Measurements from ENCODE around the gene ZNF25.

GRCh38 chr10:38007551-38007950 is 31.1 kb upstream of the ZNF25 start:
- TF ChIP-seq CTCF (conservative IDR thresholded peaks at IDR 0.05; ENCODE audit: low read depth in 2 of 2) (no peak), EZH2 (IDR thresholded peaks at IDR 0.05; ENCODE audit: low read depth, unreplicated experiment) (no peak), POLR2AphosphoS5 (IDR thresholded peaks at IDR 0.05; ENCODE audit: low read depth) (no peak), REST (IDR thresholded peaks at IDR 0.05; ENCODE audit: unreplicated experiment) (no peak)

Data from GM23338 (cell line).